HCT116 (cell line): ENCODE measurements around the gene RPS15A. TPM values are rescaled to one million over a fixed set of nuclear protein-coding genes. Genes with fewer than 3 reads are reported as not detected.

Source experiments
- ATAC-seq: fragments of 200-7000 bp; cut with Tn5 transposase; 2 replicates; pipeline ENCODE4 v1.9.1; 2020; ENCODE audit warnings: mild to moderate bottlenecking, moderate library complexity
- BruUV-seq: library from RNA; stranded (reverse); fragments of 400-500 nt; replicated peaks from 2 replicates; lab custom pipeline; 2021; lab: Mats Ljungman, UMichigan
- CTCF ChIA-PET: fragments of 300-600 bp; sonication (Branson Sonifier 250); formaldehyde crosslinking; loops from one replicate; lab custom pipeline; 2021; ENCODE audit warnings: antibody characterized with exemption; lab: Charles Lee
- POLR2A ChIA-PET: fragments of 300-600, 350-600 bp; sonication (Branson Sonifier 250); formaldehyde crosslinking; loops from one replicate; lab custom pipeline; 2021; ENCODE audit warnings: antibody characterized with exemption; lab: Charles Lee
- RAD21 ChIA-PET, 2 experiments: fragments of 300-600 bp; sonication (Branson Sonifier 250); formaldehyde crosslinking; loops; one replicate each; lab custom pipeline; 2023; ENCODE audit warnings: low total read pairs in 2 of 2; ENCODE audit not compliant: uncharacterized antibody in 2 of 2, unreplicated experiment in 2 of 2, low non-redundant PET in 1 of 2; lab: Charles Lee
- DNase-seq: peaks from one replicate; pipeline ENCODE4 v3.0.0-alpha.2; 2010; ENCODE audit warnings: low read depth, low spot score
- H2AFZ ChIP-seq: fragments of 200-600 bp; shearing (Covaris generic), sonication (generic); 2 replicates; pipeline ENCODE4 v1.6.1; 2017; ENCODE audit warnings: low read depth, mixed run types, mixed read lengths, antibody characterized with exemption, low read length; ENCODE audit not compliant: poor library complexity, severe bottlenecking
- H3K27ac ChIP-seq: 2 replicates; pipeline ENCODE4 v1.5.1; 2012; ENCODE audit warnings: low read depth, low read length
- H3K27me3 ChIP-seq: fragments of 200-600 bp; sonication (generic); 2 replicates; pipeline ENCODE4 v1.6.1; 2016; ENCODE audit warnings: mixed run types, low read length, mixed read lengths; ENCODE audit not compliant: insufficient read depth
- H3K36me3 ChIP-seq, 2 experiments: fragments of 200-500 bp in 1 of 2; fragments of 200-600 bp in 1 of 2; sonication (Bioruptor generic) in 1 of 2; sonication (generic) in 1 of 2; 2 replicates each; pipeline versions ENCODE4 v1.5.1 to v1.6.1; 2014 to 2016; ENCODE audit warnings: low read length in 2 of 2, inconsistent platforms in 1 of 2, mixed read lengths in 1 of 2, mixed run types in 1 of 2; ENCODE audit not compliant: insufficient read depth in 2 of 2, control insufficient read depth in 1 of 2
- H3K4me1 ChIP-seq, 2 experiments: fragments of 200-600 bp in 1 of 2; sonication (generic) in 1 of 2; 2 replicates each; pipeline versions ENCODE4 v1.5.1 to v1.6.1; 2012 to 2017; ENCODE audit warnings: low read length in 2 of 2, inconsistent platforms in 1 of 2, mild to moderate bottlenecking in 1 of 2, mixed read lengths in 1 of 2, mixed run types in 1 of 2, moderate library complexity in 1 of 2; ENCODE audit not compliant: insufficient read depth in 2 of 2, control insufficient read depth in 1 of 2
- H3K4me2 ChIP-seq: fragments of 200-600 bp; sonication (generic); 2 replicates; pipeline ENCODE4 v1.6.1; 2017; ENCODE audit warnings: mixed run types, low read length, mixed read lengths
- H3K4me3 ChIP-seq, 2 experiments: fragments of 200-600 bp in 1 of 2; sonication (generic) in 1 of 2; replicated peaks in 1 of 2; 2 replicates each; pipeline ENCODE4 v1.5.1; 2011 to 2016; ENCODE audit warnings: low read length in 2 of 2, control low read depth in 1 of 2, low read depth in 1 of 2, mild to moderate bottlenecking in 1 of 2, mixed read lengths in 1 of 2, mixed run types in 1 of 2
- H3K79me2 ChIP-seq: fragments of 200-600 bp; sonication (generic); 2 replicates; pipeline ENCODE4 v1.6.1; 2017; ENCODE audit warnings: mild to moderate bottlenecking, mixed run types, low read length, moderate library complexity, mixed read lengths; ENCODE audit not compliant: insufficient read depth
- H3K9ac ChIP-seq: fragments of 200-600 bp; sonication (generic); 2 replicates; pipeline ENCODE4 v1.6.1; 2016; ENCODE audit warnings: low read length, mixed read lengths
- H3K9me2 ChIP-seq: fragments of 200-600 bp; sonication (generic), shearing (Covaris generic); 2 replicates; pipeline ENCODE4 v1.6.1; 2017; ENCODE audit warnings: mixed run types, mild to moderate bottlenecking, moderate library complexity; ENCODE audit not compliant: insufficient read depth
- H3K9me3 ChIP-seq, 2 experiments: fragments of 200-500 bp in 1 of 2; fragments of 200-600 bp in 1 of 2; sonication (Bioruptor generic) in 1 of 2; sonication (generic) in 1 of 2; 2 replicates each; pipeline ENCODE4 v1.6.1; 2014 to 2017; ENCODE audit warnings: low read length in 2 of 2, mixed read lengths in 2 of 2, inconsistent platforms in 1 of 2, low read depth in 1 of 2, mild to moderate bottlenecking in 1 of 2, mixed run types in 1 of 2, moderate library complexity in 1 of 2; ENCODE audit not compliant: control insufficient read depth in 1 of 2, insufficient read depth in 1 of 2
- H4K20me1 ChIP-seq: fragments of 200-600 bp; sonication (generic), shearing (Covaris generic); 2 replicates; pipeline ENCODE4 v1.6.1; 2017; ENCODE audit warnings: mixed run types, mild to moderate bottlenecking, moderate library complexity; ENCODE audit not compliant: insufficient read depth
- CBX3 ChIP-seq: IDR thresholded peaks from 2 replicates; pipeline ENCODE4 v1.6.1; 2012; ENCODE audit warnings: low read depth
- CEBPB ChIP-seq: IDR thresholded peaks from 2 replicates; pipeline ENCODE4 v1.6.1; 2012; ENCODE audit warnings: low read depth
- EGR1 ChIP-seq: IDR thresholded peaks from 2 replicates; pipeline ENCODE4 v1.6.1; 2012; ENCODE audit warnings: low read depth
- FOSL1 ChIP-seq: IDR thresholded peaks from 2 replicates; pipeline ENCODE4 v1.6.1; 2012; ENCODE audit warnings: low read depth
- JUND ChIP-seq: IDR thresholded peaks from 2 replicates; pipeline ENCODE4 v1.6.1; 2012
- POLR2A ChIP-seq: IDR thresholded peaks from 2 replicates; pipeline ENCODE4 v1.7.0; 2011; ENCODE audit warnings: borderline replicate concordance; ENCODE audit not compliant: insufficient read depth, insufficient read length; ENCODE audit errors: extremely low read depth
- POLR2AphosphoS5 ChIP-seq: IDR thresholded peaks from 2 replicates; pipeline ENCODE4 v1.6.1; 2011; ENCODE audit warnings: mild to moderate bottlenecking, low read depth, low read length, moderate library complexity
- RAD21 ChIP-seq: IDR thresholded peaks from 2 replicates; pipeline ENCODE4 v1.6.1; 2012; ENCODE audit warnings: low read depth, mild to moderate bottlenecking
- SIN3A ChIP-seq: IDR thresholded peaks from 2 replicates; pipeline ENCODE4 v1.6.1; 2012; ENCODE audit warnings: low read depth
- SP1 ChIP-seq: IDR thresholded peaks from 2 replicates; pipeline ENCODE4 v1.6.1; 2012; ENCODE audit warnings: low read depth
- SRF ChIP-seq: IDR thresholded peaks from 2 replicates; pipeline ENCODE4 v1.6.1; 2012; ENCODE audit warnings: low read depth
- TCF7L2 ChIP-seq: IDR thresholded peaks from 2 replicates; pipeline ENCODE4 v1.7.0; 2011; ENCODE audit warnings: borderline replicate concordance, inconsistent platforms; ENCODE audit not compliant: insufficient read depth, insufficient read length; ENCODE audit errors: extremely low read depth
- YY1 ChIP-seq: IDR thresholded peaks from 2 replicates; pipeline ENCODE4 v1.6.1; 2011; ENCODE audit warnings: low read length, low read depth, moderate library complexity, mild to moderate bottlenecking; ENCODE audit not compliant: insufficient replicate concordance; ENCODE audit errors: extremely low read depth
- ZFX ChIP-seq: fragments of 450-650 bp; IDR thresholded peaks from 2 replicates; pipeline ENCODE4 v1.6.1; 2017
- ZNF274 ChIP-seq: fragments of 200-500 bp; sonication (Bioruptor generic); IDR thresholded peaks from 2 replicates; pipeline ENCODE4 v1.6.1; 2014; ENCODE audit warnings: mild to moderate bottlenecking, low read depth, low read length, inconsistent platforms
- intact Hi-C: fragments of 100-400 bp; cut with micrococcal nuclease; formaldehyde crosslinking; loops from 2 replicates; pipeline ENCODE4 v1.10.0; 2022
- total RNA-seq: library from RNA; stranded (reverse); gene quantifications from one replicate; pipeline ENCODE4 v1.2.1, GENCODE V29; 2021; ENCODE audit not compliant: unreplicated experiment
- TF ChIP-seq, protein P1 (sequence below): IDR thresholded peaks from 2 replicates; pipeline ENCODE4 v1.6.1; 2011; ENCODE audit warnings: mild to moderate bottlenecking, low read length, moderate library complexity; ENCODE audit not compliant: insufficient replicate concordance; ENCODE audit errors: extremely low read depth
- TF ChIP-seq, protein P2 (sequence below): IDR thresholded peaks from 2 replicates; pipeline ENCODE4 v1.6.1; 2012
- TF ChIP-seq, protein P3 (sequence below): IDR thresholded peaks from 2 replicates; pipeline ENCODE4 v1.6.1; 2012; ENCODE audit warnings: low read depth

Gene RPS15A
- total RNA-seq, 1 experiment from 2014 or later = 1,686 TPM

DNA sequence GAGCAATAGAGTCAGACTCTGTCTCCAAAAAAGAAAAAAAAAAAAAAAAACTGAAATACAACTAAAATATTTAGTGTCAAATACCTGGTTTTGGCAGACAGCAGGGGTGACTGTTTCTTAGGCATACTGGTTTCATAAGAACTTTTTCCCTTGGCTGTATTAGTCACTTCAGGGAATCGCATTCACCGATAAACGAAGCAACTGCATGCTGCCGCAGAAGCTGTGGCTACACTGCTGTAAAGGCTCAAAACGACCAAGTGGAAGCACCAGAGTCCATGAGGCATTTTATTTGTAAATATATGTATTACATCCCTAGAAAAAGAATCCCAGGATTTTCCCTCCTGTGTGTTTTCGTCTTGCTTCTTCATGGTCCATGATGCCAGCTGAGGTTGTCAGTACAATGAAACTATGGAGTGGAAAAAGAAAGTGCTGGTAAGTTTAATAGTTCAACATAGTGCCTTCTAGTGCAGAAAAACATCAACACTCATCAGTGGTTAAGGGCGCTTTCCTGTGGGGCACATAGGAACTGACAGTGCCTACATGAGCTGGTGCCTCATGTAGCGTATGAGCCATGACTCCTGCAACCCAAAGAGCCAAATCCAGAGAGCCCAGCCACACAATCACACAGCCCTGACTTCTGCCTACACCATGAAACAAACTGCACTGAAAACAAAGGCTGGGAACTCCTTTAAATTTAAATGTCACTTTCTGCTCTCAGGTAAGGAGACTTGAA is 7.3 kb downstream of the RPS15A start:
- BruUV-seq = no TSS peak
- Histone ChIP-seq H3K9me2 (no peaks in the 10 kb centered on the region), H2AFZ (no peak overlapping the region), H4K20me1 (peaks cover 52% of the 10 kb centered on the region; the same call in 1 of the 2 replicates), H3K4me1 (peaks cover 0 to 7% of the 10 kb centered on the region in 2 experiments; a peak in 2 of 4 replicates), H3K36me3 (peaks cover 45 to 49% of the 10 kb centered on the region in 2 experiments), H3K9me3 (no peaks in the 10 kb centered on the region), H3K27me3 (no peaks in the 10 kb centered on the region), H3K9ac (no peak overlapping the region), H3K4me3 (no peak overlapping the region), H3K79me2 (peaks cover 56% of the 10 kb centered on the region), H3K27ac (no peak overlapping the region), H3K4me2 (no peak overlapping the region)
- no peak for DNase-seq
- RAD21 ChIA-PET = no interaction called here
- intact Hi-C loops = no loop called here
- no peak for ATAC-seq
- TF ChIP-seq RAD21 = no peak
- TF ChIP-seq POLR2A = no peak
- TF ChIP-seq, protein P1, sequence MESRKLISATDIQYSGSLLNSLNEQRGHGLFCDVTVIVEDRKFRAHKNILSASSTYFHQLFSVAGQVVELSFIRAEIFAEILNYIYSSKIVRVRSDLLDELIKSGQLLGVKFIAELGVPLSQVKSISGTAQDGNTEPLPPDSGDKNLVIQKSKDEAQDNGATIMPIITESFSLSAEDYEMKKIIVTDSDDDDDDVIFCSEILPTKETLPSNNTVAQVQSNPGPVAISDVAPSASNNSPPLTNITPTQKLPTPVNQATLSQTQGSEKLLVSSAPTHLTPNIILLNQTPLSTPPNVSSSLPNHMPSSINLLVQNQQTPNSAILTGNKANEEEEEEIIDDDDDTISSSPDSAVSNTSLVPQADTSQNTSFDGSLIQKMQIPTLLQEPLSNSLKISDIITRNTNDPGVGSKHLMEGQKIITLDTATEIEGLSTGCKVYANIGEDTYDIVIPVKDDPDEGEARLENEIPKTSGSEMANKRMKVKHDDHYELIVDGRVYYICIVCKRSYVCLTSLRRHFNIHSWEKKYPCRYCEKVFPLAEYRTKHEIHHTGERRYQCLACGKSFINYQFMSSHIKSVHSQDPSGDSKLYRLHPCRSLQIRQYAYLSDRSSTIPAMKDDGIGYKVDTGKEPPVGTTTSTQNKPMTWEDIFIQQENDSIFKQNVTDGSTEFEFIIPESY = no peak
- no peak for TF ChIP-seq ZNF274
- TF ChIP-seq SIN3A = no peak
- no peak for TF ChIP-seq ZFX
- no peak for TF ChIP-seq FOSL1
- TF ChIP-seq TCF7L2 = no peak
- no peak for TF ChIP-seq YY1
- TF ChIP-seq, protein P2, sequence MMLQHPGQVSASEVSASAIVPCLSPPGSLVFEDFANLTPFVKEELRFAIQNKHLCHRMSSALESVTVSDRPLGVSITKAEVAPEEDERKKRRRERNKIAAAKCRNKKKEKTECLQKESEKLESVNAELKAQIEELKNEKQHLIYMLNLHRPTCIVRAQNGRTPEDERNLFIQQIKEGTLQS = no peak
- no peak for TF ChIP-seq SRF
- no peak for TF ChIP-seq CBX3
- TF ChIP-seq CEBPB = no peak
- TF ChIP-seq POLR2AphosphoS5 = no peak
- TF ChIP-seq SP1 = no peak
- TF ChIP-seq EGR1 = no peak
- TF ChIP-seq, protein P3, sequence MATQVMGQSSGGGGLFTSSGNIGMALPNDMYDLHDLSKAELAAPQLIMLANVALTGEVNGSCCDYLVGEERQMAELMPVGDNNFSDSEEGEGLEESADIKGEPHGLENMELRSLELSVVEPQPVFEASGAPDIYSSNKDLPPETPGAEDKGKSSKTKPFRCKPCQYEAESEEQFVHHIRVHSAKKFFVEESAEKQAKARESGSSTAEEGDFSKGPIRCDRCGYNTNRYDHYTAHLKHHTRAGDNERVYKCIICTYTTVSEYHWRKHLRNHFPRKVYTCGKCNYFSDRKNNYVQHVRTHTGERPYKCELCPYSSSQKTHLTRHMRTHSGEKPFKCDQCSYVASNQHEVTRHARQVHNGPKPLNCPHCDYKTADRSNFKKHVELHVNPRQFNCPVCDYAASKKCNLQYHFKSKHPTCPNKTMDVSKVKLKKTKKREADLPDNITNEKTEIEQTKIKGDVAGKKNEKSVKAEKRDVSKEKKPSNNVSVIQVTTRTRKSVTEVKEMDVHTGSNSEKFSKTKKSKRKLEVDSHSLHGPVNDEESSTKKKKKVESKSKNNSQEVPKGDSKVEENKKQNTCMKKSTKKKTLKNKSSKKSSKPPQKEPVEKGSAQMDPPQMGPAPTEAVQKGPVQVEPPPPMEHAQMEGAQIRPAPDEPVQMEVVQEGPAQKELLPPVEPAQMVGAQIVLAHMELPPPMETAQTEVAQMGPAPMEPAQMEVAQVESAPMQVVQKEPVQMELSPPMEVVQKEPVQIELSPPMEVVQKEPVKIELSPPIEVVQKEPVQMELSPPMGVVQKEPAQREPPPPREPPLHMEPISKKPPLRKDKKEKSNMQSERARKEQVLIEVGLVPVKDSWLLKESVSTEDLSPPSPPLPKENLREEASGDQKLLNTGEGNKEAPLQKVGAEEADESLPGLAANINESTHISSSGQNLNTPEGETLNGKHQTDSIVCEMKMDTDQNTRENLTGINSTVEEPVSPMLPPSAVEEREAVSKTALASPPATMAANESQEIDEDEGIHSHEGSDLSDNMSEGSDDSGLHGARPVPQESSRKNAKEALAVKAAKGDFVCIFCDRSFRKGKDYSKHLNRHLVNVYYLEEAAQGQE = no peak
- TF ChIP-seq JUND = no peak
- POLR2A ChIA-PET = no interaction called here
- CTCF ChIA-PET = no interaction called here
